Measurements from ENCODE around the gene KLF11.

The KLF11 gene

GRCh38 chr2:10096641-10097040, 53.3 kb downstream of the KLF11 start:
- no peak for DNase-seq
- TF ChIP-seq POLR2A (IDR thresholded peaks at IDR 0.05; ENCODE audit: low read length) (no peak), GATA1 (IDR thresholded peaks at IDR 0.05; ENCODE audit: low read depth, low read length) (no peak)

GRCh38 chr2:10097352-10098148, 54.2 kb downstream of the KLF11 start:
- TF ChIP-seq POLR2A (IDR thresholded peaks at IDR 0.05; ENCODE audit: low read length) (no peak), GATA1 (IDR thresholded peaks at IDR 0.05; ENCODE audit: low read depth, low read length) (no peak)
- peak; percentile 26 to 59 for DNase-seq

GRCh38 chr2:10101491-10101890, 58.1 kb downstream of the KLF11 start:
- TF ChIP-seq POLR2A (IDR thresholded peaks at IDR 0.05; ENCODE audit: low read length), result no peak
- no peak for TF ChIP-seq GATA1 (IDR thresholded peaks at IDR 0.05; ENCODE audit: low read depth, low read length)
- no peak for DNase-seq

GRCh38 chr2:10103179-10103578, 59.8 kb downstream of the KLF11 start:
- DNase-seq, result no peak
- TF ChIP-seq POLR2A (IDR thresholded peaks at IDR 0.05; ENCODE audit: low read length) (no peak), GATA1 (IDR thresholded peaks at IDR 0.05; ENCODE audit: low read depth, low read length) (no peak)
